Activated gamma-delta T cell (primary cell): ENCODE measurements around the gene MYRF.

ENCODE experiments used
- DNase-seq: peaks from one replicate; lab custom pipeline; 2025; lab: John Stamatoyannopoulos, UW

Gene MYRF

DNA sequence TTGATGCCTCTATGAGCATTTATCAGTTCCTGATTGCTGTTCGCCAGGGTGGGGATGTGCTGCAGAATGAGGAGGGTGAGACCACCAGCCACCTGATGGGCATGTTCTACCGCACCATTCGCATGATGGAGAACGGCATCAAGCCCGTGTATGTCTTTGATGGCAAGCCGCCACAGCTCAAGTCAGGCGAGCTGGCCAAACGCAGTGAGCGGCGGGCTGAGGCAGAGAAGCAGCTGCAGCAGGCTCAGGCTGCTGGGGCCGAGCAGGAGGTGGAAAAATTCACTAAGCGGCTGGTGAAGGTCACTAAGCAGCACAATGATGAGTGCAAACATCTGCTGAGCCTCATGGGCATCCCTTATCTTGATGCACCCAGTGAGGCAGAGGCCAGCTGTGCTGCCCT, 43.0 kb downstream of the MYRF start:
- no peak for DNase-seq

DNA sequence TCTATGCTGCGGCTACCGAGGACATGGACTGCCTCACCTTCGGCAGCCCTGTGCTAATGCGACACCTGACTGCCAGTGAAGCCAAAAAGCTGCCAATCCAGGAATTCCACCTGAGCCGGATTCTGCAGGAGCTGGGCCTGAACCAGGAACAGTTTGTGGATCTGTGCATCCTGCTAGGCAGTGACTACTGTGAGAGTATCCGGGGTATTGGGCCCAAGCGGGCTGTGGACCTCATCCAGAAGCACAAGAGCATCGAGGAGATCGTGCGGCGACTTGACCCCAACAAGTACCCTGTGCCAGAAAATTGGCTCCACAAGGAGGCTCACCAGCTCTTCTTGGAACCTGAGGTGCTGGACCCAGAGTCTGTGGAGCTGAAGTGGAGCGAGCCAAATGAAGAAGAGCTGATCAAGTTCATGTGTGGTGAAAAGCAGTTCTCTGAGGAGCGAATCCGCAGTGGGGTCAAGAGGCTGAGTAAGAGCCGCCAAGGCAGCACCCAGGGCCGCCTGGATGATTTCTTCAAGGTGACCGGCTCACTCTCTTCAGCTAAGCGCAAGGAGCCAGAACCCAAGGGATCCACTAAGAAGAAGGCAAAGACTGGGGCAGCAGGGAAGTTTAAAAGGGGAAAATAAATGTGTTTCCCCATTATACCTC, 43.6 kb downstream of the MYRF start:
- no peak for DNase-seq

DNA sequence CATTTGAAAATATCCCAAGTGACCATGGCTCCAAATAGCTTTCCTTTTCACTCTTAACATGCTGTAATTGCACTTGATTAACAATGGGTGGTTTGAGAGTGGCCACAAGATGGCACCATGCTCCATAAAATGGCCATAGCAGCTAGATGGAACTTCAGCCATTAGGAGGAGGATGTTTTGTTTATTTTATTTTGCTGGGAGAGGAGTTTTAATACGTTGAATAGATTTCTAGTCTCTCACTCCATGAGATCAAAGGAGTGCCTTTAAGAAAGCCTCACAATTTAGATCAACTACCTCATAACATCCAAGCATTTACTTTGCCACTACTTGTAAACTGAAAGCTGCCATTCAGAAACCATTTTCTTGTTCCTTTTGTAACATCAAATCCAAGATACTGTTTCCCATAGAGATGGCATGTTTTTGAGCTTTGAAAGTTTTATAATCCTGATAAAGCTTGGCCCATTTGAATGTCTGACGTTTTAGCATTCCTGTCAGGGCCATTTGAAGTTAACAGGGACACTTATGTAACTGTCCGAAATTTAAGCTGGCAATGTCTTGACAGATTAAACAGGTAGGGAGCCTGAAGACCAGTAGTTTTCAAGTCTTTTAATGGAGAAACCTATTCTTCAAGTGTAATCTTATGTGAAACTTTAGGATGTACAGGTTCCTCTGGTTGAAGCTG, 45.0 kb downstream of the MYRF start:
- no peak for DNase-seq

DNA sequence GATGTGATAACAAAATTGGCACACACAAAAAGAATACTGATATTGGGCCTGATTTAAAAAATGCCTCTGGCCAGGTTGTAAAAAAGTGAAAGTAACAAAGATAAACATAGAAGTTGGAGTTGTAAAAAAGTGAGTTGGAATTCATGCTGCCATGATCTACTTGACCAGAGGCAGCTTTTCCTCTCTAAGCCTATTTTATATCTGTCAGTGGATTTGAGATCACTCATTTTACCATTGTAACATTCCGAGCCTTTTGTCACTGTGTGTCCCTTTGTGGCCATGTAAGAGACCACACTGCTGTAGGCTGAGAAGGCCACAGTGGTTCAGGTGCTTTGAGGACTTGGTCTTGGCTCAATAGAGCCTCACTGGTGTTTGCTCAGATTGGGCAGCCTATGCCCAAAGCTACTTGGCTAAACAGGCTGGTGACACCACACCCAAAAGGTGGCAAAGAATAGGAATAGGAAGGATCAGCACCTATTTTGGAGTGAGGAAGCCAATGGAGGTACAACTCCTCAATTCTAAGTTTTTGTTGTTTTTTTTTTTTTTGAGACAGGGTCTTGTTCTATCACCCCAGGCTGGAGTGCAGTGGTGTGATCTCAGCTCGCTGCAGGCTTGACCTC, 47.3 kb downstream of the MYRF start:
- DNase-seq: no peak

DNA sequence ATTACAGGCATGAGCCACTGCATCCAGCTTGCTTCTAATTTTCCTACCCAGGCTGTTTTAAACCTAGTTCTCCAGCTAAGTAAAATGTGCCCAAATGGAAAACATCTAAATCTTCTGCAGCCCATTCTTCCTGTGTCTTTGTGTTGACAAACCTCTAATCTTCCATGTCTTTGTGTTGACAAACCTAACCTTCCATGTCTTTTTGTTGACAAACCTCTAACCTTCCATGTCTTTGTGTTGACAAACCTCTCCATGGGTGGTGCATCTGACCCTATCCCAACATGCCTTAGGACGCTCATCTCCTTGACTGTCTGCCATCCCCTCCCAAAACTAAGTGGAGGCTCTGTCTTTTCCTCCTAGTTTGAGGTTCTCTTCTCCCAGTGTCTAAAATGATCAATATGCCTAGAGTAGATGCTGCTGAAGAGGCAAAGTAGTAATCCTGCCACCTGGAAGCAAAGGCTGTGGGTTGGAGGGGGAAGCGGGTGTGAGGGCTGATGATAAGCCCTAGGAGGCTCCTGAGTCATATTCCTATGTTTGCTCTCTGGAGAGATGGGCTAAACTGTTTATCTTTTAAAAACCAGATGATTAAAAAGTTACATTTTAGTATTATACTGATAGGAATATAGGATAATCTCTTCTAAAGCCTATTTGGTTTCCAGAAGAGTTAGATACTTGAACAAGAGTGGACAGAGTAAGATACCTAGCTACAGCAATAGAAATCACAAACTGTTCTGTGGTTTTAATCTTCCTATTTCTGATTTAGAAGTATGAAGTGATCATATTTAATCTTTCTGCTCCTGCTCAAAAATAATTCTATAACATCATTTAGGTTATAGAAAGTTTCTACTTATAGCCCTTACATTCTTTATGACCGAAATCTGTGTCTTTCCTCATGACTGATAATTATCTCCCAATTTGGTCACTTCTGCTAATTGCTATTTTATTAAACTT, 48.2 kb downstream of the MYRF start:
- DNase-seq: no peak

DNA sequence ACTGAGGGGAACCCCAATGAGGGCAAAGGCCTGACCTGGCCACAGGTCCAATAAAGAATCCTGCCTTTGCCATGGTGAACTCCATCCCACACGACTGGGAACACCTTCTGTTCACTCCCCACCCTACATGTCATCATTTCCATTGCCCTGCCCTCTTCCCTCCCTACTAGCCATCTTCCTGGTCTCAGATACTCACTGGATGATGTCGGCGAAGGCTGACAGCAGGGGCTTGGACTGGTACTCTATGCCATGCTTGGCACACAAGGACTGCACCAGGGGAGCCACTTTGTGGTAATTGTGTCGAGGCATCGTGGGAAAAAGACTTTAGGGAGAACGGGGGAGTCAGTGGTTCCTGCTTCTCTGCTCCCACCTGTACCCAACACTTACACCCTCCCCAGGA, 50.2 kb downstream of the MYRF start:
- no peak for DNase-seq

DNA sequence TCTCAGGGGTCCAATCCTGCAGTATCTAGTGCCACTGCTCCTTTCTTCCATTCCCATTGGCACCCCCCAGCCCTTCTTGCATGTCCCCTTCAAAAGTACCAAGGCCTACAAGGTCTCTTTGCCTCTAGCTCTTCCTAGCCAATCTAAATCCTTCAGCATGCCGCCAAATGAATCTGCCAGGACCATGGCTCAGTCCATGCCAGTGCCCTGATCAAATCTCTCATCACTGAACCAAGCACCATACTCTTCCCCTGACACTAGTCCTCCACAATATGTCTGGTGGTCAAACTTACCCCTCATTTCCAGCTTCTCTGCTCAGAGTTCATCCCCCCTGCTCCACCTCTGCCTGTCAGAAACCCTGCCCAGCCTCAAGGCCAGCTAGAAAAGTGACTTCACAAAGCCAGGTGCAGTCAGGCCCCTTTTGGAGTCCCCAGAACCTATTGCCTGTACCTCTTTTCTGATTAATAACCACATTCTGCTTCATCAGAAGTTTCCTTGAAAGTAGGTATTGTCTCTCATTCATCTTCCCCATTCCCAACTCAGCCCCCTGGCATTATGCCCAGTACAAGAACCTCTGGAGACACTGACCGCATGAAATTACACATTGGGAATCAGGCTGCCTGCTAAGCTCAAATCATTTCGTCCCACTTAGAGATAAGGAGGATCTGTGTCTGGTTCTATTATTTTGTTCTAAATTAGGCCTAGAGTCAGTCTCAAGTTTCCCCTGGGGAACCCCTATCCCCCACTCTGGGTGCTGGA, 51.6 kb downstream of the MYRF start:
- DNase-seq: no peak

DNA sequence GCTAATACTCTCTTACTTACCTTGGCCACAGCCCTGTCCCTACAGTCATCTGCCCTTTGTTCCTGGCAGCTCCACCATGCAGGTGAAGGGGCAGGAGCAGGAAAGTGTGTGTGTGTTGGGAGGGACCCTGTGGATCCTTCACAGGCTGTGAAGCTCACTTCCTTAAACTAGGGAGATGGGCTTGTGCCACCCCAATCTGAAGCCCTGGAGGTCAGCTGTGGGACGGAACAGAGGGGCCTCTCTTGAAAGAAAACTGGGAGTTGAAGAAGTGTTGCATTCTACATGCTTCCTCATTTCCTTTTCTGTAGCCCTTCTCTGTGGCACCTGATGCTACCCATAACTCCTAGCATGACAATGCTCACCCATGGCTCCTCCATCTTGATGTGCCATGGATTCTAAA, 52.7 kb downstream of the MYRF start:
- DNase-seq: no peak

DNA sequence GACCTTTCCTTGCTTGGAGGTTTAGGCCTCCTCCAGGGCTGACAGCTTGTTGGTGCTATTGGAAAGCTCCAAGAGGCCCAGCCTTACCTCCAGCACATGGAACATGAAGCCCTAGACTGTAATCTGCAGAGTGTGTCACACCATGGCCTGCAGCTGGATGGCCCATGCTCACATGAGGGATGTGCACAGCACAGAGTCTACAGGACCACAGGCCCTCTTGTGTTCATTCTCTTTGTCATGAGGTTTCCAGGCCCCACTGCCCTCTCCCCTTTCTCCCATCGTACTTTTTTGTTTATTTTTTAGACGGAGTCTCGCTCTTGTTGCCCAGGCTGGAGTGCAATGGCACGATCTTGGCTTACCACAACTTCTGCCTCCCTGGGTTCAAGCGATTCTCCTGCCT, 54.3 kb downstream of the MYRF start:
- no peak for DNase-seq

DNA sequence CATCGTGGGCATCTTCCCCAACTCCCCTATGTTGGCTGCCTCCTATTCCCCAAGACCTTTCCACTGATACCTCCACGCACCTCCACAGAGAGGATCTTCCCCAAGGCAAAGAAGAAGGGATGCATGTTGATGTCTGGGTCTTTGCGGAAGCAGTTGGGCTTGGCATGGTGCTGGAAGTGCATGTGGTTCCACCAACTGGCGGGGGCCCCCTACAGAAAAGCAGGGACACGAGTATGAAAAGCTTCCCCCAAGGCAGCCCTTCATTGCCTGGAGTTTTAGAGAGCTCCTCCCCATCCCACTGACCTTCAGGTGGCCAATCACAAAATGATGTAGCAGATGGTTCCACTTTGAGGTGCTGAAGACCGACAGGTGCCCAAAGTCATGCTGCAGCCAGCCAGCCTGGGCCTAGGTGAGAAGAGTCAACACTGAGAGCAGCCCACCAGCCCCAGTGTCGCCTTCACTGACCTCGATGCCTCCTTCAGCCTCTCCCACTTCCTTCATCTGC, 58.3 kb downstream of the MYRF start:
- no peak for DNase-seq

DNA sequence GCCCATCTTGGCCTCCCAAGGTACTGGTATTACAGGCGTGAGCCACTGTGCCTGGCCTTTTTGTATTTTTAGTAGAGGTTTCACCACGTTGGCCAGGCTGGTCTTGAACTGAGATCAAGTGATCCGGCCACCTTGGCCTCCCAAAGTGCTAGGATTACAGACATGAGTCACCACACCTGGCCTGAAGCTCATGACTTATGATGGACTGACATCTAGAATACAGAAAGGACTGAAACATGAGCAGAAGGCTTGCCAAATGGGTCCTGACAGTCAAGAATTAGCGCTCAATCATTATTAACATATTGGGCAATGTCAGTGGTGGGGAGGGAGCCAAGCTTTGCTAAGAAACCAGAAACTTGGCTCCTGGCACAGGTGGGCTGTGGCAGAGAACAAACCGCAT, 59.4 kb downstream of the MYRF start:
- no peak for DNase-seq

DNA sequence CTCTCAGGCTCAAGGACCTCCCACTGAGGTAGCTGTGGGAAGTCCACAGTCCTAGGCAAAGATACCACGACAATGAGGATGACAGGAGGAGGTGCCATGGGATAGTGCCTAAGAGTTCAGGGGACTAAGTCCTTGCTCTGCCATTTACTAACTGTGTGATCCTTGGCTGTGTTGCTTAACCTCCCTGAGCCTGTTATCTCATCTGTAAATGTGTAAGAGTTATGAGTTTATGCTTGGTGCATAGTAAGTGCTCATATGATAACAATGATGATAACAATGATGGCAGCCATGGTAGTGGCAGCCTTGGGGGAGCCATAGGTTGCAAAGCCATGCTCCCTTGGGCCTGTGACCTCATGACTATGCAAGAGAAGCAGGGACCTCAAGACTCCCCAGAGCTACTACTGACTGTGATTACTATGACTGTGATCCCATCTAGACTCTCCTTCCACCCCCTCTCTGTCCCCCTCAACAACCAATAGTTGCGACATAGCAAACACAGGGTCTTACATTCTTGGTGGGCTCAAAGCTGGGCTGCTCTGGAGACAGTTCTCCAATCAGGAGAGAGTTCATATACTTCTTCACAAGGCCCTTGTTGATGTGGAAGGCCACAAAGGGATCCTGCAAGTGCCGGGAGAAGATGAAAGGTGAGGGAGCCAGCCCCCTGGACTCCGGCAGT, 60.4 kb downstream of the MYRF start:
- no peak for DNase-seq

DNA sequence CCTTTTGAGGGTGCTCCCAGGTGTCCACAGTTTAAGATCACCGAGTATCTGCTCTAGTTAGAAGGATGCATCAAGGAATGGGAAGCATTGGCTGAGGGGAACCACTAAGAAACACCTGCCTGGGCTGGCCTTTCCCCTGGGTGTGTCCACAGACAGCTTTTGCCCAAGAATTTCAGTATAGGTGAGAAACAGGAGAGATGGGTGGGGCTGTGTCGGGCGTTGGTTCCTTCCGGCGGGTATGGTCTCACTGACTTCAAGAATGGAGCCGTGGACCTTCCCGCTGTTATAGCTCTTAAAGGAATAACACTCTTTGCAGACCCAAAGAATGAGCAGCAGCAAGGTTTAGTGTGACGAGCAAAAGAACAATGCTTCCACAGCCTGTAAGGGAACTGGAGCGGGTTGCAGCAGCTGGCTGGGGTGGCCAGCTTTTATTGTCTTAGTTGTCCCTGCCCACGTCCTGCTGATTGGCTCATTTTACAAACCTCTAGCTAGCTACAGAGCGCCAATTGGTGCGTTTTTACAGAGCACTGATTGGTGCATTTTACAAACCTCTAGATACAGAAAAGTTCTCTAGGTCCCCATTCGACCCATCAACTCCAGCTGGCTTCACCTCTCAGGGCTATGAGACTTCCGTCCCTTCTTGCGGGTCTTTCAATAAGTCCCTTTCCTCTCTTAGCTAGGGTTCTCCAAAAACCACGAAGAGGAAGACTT, 62.0 kb downstream of the MYRF start:
- no peak for DNase-seq

DNA sequence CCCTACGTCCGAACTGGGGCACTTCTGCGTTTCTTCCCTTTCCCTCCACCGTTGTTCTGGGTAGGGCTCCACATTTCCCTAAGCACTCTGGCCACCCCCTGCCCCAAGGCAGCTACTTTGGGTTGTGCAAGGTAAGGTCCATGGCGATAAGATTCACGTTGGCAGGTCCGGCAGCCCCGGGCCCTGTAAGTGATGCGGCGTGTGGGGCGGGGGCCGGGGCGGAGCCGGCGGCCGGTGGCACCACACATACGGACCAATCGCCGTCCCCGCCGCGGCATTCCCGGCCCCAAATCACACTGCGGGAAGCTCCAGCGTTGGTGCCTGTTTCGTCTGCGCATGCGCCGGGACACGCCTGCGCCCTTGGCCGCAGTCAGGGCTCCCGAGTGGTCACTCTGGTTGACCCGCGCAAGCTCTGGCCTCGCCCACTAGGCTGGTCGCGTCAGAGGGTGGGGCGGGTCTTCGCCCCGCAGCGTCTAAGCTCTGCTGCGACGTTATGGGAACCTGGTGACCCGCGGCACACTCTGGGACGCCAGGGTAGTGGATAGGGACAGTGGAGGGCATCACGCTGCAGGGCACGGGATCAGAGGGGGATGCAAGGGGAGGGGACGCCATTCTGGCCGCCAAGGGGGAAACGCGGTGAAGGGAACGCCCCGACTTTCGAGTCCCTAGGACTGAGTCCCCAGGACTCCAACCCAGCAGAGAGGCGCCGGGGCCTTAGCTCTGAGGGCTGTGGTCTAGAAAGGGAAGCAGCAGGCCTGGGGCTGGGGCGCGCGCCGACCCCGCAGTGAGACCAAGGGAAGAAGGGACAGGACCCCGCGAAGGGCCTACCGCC, 62.7 kb downstream of the MYRF start:
- DNase-seq: peak; percentile 54

DNA sequence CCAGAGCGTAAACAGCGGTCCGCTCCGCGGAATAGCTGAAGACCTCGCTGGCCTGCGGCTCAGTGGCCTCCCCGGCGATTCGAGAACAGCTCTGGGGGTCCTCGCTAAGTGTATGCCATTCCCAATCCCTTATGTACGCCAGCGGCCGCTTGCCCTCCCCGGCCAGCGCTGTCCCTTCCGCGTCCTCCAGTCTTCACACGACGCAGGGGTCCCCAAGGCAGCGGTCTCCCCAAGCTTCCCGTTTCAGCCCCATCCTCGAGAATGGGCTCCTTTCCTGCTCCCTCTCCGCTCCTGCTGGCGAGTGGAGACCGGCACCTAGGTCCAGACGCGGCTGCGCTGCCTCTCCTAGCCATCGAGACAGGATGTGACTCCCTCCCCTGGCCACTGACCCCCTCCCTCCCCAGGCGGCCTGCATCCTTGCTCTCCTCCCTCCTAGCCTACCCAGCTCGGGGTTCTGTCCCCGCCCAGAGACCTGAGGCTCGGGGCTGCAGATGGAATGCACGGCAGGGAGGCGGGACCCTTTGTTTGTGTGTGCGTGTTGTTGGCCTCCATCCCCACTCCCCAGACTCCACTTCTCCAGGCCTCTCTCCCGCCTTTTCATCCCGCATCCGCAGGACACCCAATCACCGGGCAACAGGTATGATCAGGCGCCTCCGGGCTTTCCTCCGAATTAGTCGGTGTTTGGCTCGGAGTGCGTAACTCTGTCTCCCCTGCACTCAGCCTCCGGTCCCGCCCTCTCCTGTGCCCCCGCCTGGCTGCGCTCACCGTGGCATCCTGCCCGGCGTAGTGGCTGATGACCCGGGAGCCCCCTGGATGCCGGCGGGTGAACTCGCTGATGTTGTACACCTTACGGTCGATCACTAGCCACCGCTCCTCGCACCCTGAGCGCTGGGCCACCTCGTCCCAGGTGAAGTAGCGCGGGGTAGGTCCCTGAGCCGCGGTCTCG, 63.6 kb downstream of the MYRF start:
- DNase-seq: peak; percentile 55

DNA sequence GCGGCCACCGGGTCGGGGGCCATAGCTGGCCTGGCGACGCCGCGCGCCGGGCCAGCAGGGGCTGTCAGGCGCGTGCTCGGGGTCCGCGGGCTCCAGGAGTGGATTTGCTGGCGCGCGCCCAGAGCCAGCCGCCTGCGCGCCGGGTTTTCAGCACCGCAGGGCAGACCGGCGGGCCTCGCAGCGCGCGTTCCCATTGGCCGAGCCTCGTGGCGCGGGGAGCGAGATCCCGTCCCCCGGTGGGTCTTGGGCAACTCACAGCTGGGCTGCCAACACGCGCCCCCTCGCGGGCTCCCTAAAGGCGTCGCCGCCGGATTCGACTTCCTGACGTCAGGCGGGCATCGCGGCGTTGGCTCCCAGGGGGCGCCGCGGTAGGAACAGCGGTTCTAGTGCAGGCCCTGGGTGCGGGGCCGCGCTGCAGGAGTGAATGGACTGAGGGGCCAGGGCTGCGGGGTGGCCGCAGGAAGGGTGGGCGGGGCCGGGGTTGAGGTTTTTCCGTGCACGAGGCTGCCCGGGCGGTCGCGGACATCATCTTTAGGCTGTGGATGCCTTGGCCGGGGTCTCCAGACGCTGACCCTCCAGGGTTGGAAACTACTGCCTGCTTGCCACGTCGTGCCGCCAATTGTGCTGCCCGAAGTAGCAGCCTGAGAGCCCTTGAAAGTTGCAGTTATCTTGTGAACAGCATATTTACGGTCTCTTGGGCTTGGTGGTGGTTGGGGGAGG, 64.5 kb downstream of the MYRF start, which contains the start of gene FADS1:
TSS of gene FADS1 (minus strand) at position 268 of the 720 bp plus-strand sequence. CDS start at position 194, 74 bp downstream.
- DNase-seq: peak; percentile 80
